Effector CD4-positive, alpha-beta T cell (primary cell): ENCODE measurements around the gene GREB1.

Experiments used
- DNase-seq: peaks from one replicate; pipeline ENCODE4 v3.0.0-alpha.2; 2020

GREB1 gene

DNA sequence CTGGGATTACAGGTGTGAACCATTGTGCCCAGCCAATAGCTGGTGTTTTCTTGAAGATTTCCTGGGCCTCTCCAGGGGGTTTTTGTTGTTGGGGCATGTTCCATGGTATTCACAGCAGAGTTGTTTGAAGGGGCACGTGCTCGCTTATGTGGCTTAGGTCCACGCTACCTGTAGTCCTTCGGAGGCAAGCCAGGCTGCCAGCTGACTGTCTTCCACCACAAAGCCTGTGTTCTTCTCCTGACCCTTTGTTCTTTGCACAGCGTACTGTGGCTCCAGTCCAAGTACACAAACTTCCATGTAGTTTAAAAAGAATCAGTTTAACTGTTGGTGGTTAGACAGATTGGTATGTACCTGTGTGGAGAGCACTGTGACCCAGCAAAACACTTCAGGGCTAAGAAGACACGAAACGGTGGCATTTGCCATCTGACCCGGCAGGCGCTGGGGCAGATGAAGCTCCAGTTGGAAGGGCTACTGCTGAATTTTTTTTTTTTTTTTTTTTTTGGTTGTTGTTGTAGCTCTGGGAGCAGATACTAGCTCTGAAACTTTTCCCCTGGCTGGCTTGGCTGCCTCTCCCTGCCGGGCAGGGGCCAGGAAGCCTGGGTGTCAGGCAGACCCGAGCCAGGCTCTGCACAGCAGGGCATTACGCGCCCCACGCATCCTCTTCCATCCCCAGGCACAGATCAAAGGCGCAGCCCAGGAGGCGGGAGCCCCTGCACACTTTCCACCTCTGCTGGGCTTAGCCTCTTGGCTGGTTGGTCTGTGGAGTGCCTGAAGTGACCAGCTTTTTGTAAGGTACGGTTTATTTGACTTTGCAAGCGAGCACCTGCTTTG lies 5.7 kb downstream of the GREB1 start:
- no peak for DNase-seq

DNA sequence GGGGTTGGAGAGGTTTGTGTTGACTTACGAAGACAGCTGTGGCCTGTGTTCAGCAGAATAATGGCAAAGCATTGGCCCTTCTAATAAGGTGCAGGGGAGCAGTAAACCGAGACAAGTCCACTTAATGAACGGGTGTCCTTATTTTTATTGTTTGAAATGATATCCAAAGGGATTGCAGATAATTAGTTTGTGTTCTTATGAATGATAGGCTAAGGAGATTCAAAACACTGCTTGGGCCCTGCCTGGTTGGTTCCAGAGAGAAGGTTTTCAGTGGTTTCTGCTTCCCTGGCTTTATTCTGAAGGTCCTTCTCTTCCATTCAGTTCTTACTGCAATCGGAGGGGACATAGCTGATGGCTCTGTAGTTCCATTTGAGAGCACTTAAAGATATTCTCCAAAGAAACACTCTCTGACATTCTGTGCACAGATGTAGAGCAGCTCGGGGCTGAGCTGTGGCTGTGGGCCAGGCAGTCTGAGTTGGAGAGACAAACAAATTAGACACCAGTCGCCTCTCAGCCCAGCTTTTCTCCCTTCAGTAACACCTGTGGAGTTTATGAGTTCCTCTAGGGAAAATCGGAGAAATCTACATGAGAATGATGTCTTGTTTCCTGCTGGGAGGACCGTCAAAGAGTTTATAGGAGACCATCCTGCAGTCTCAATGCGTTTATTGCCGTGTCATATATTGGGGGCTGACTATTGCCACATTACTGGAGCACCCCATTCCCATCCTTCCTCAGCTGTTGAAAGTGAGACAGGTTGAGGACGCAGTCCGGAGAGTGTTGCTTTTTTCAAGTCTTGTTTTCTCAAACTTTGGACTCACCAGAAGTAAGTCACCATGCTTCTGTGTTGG lies 6.5 kb downstream of the GREB1 start:
- no peak for DNase-seq

DNA sequence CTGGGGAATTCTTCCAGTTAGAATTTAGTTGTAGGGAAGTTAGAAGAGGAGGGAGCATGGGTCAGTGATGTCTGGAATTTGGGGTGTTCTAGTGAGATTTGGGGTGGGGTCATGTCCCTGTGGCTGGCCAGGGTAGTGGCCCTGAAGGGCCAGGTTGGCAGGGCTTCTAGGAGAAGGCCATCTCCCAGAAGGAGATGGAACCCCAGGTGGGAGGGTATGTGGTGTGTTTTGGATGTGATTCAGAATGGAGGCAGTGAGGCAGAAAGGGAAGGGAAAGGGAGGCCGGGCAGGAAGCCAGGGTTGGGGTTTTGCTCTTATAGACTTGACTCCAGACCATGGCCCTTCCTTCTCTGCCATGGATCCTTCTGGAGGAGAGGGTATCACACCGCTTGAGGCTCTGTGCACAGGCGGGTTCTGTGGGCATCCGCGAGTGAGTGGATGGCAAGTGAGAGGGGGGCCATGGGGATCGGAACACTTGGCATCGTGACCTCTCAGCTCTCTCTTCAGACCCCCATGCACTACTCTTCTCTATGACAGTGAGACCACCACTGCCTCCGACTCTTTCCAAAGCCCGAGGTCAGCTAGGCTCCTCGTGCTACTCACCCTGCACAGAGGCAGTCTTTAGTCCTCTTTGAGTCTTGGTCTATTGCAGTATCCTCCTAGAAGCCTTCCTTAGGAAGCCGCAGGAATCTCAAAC lies 7.3 kb downstream of the GREB1 start:
- DNase-seq: no peak

DNA sequence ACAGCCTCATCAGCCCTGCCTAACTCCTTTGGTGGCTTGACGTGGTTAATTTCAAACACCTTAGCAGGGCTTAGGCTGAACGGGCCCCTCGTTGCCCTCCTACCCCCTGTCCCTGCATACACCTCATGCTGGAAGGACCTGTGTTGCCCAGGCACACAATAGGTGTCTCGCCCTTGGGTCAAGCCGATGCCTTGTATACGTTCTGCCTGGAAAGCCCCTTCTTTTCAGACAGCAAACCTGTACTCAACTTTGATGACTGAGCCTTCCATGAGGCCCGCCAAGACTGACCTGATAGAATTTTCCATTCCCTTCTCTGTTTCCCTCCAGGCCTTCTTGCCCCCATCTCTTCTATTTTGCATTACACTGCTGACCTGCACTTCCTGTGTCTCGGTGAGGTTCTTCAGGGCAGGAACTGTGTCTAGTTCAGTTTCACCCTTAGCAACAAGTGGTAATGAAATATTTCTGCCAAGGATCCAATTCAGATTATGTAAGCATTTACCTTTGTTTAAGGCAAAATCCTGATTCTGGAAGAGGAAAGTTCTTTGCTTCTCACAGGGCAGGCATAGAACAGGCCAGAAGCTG lies 7.9 kb downstream of the GREB1 start:
- no peak for DNase-seq

DNA sequence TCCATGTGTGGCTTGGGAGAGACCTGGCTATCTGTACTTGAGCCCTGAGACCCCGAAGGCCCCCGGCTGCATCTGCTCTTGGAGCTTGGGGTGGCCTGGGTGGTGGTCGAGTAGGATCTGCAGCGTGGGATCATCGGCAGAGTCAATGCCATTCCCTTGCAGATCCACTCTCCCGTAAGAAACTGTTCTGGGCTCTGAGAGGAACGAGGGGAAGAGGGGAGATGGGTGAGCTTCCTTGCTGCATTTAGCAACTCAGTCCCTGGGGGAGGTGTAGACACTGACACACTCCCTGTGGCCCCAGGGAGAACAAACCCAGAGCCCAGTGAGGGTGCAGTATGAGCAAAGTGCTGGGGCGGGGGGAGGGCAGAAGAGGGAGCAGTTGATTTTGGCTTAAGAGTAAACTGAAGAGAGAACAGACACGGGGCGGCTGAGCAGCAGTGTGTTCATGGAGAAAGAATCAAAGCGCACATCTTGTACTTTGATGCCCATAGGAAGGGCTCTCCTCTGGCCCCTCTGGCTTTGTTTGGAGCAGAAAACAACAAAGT lies 8.5 kb downstream of the GREB1 start:
- no peak for DNase-seq

DNA sequence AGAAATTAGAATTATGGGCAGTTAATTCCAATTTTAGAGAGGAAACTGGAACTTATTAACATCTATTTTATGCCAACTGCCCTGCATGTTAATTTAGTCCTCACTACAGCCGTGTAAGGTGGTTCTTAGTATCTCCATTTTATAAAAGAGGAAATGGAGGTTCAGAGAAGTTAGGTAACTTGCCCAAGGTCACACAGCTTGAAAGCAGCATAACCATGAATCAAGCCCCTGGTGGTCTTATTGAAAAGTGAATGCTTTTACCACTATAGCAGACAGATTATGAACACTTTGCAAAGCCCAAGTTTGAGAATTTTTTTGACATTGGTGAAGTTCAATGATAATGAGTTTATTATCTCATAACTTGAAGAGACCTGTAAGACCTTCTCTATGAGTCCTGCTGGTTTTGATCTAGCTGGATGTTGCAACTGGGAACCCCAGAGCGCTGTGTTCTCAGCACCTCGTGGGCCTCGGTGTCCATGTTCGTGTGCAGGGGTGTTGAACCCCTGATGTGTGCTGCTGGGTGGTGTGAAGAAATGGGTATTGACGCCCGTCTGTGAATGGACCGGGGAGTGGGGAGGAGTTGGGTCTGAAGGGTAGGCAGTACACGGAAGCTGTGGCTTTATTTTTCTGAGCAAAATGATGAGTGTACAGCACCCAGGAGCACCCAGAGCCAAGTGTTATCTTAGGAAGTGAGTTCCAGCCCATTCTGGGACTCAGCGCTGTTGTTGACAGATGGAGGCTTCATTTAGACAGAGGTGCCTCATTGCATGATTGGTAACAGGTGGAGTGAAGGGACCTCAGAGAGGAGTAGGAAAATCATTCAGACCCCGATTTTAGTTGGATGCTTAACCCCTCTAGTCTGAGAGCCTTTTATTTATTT lies 9.7 kb downstream of the GREB1 start:
- DNase-seq: no peak

DNA sequence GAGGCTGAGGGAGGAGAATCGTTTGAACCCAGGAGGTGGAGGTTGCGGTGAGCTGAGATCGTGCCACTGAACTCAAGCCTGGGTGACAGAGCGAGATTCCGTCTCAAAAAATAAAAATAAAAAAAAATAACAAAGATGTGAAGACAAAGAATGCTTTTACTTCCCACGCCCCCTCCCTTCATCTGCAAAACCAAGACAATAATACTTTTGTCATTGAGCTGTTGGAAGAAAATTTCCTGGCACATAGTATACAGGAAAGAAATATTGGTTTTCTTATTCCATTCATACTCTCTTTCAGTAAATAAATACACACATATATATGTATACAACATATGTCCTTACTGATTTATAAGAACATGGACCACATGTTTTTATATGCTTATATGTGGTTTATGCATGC lies 12.2 kb downstream of the GREB1 start:
- no peak for DNase-seq

DNA sequence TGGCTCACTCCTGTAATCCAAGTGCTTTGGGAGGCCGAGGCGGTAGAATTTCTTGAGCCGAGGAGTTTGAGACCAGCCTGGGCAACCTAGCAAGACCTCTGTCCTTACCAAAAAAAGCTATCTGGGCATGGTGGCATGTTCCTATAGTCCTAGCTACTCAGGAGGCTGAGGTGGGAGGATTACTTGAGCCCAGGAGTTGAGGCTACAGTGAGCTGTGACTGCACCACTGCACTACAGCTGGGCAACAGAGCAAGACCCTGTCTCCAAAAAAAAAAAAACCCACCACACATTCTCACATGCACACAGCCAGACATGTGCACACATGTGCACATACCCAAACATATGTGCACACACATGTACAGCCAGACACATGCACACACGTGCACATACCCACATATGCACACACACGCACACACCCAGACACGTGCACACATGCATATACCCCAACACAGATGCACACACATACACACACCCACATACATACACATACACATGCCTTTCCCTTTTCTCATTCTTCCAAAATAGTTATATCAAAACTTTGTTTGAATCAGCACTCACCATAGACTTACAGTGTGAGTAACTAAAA lies 14.2 kb downstream of the GREB1 start:
- DNase-seq: no peak

DNA sequence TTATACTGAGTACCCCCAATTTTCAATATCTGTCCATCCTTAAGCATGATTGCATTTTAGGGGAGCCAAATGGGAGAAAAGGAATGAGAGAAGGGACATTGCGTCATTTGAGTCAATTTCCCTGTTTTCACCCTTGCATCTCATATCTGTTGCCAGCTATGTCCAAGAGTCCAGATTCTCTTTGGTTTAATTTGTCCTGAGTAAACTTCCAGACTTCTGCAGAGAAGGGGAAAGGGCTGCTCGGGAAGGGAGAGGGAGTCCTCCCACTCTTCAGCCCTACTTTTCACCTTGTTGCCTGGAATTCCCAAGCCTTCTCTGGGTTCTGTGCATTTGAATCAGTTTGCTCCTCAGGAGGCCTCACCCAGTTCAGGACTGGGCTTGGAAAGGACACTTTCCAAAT lies 16.5 kb downstream of the GREB1 start:
- DNase-seq: no peak

DNA sequence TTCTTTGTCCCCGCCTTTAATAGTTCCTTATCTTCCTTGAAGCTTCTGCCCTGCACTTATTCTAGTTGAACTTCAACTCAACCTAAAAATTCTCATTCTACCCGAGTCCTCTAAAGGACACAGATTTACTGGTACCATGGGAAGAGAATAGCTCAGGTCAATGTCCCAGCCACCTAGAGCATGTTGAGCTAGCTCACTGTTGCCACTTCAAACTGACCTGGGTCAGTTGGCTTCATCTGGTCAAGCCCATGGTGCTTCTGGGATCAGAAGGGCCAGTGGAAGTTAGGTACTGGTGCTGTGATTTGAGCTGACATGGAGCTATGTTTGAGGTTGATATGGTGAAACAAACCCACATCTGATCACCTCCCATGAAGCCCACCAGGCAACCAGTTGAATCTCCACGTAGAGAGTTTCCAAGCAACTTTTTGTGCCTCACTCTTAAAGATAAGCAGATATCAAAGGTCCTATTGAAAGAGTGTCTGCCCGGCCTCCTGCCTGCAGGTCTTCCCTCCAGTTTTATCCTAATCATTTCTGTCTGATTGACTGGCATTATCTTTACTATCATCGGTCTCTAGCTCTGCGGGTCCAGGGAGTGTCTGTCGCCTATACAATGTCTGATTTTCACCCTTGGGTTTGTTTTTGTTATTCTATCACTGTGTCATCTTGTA lies 17.2 kb downstream of the GREB1 start:
- DNase-seq: no peak

DNA sequence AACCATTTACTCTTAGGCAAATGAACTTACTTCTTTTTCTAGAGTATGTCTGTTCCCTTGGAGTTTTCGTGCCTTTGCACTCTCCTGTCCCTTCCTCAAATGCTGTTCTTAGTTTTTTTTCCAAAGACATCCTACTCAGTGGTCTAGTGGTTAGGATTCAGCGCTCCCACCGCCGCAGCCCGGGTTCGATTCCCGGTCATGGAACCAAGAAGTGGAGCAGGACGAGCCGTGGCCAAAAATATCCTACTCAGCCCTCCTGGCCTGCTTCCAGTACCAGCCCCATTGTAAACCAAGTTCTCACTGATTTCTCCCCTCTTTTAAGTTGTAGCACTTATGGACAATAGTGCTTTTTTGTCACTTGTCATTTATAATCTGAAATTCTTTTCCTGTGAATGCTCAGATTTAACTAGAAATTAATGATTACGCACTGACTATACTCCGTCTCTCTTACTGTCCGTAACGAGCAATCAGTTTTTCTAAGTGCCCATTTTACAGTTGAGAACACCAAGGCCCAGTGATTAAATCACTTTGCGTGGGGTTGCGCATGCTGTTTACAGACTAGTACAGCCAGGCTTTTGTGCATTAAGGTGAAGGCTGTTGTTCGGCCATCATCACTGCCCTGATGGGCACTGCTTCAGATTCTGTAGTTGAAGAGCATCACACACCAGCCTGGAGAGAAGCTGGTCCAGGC lies 17.9 kb downstream of the GREB1 start:
- no peak for DNase-seq

DNA sequence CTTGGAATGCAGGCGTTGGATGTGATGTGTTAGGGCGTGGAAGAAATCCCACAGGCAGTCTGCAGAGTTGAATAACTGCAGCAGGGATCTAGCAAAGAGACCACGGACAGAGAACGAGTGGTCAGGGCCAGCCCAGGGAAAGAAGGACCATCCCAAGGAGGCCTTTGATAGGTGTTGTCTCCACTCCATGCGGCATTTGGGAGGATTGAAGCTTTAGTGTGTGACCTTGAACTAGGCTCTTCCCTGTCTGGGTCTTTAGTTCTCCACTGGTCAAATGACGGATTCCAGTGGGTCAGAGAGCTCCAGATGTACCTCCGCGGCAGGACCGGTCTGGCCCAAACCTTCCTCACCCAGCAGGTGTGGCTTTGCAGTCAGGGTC lies 18.4 kb downstream of the GREB1 start:
- DNase-seq: no peak

DNA sequence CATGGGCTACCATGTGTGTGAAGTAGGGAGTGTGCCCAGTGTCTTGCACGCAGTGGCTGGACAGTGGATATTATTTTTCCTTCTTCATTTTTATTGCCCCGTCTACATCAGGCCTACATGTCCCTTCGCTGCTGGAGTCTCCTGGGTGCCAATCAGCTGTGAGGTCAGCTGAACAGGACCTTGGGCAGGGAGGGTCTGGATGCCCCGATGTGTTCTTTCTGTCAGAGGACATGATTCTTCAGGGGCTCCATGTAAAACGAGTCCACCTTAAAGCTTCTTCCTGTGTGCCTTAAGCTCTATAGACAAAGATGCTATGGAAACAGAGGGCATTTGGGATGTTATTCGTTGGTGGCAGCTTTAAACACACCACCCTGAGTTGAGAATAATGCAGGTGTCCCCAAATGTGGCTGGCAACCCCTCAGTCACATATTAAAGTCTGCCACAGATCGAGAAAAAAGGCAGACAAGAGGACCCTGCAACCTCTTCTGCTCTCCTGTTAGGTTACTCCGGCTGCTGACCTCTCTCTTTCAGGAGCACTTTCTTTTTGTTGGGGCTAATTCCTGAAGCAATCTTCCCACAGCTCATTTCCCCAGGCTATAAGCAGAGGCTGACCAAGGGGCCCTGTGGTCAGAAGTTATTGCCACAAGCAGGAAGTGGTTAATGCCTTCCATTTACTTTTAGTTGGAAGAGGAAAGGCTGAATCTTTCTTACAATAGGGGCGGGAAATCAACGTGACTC lies 20.0 kb downstream of the GREB1 start:
- no peak for DNase-seq

DNA sequence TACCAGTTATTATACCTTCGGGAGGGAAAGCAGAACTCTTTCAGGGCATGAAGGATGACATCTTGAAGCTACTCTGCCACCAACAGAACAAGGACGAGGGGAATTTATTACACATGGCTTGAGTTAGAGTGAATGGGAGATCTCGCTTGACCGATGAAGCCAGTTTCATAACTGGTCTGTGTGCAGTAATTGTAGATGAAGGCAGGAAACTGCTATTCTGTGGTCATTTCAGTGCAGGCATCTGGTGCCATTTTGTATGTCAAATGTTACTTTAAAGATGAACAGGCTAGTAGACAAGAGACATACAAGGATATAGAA lies 20.5 kb downstream of the GREB1 start:
- no peak for DNase-seq

DNA sequence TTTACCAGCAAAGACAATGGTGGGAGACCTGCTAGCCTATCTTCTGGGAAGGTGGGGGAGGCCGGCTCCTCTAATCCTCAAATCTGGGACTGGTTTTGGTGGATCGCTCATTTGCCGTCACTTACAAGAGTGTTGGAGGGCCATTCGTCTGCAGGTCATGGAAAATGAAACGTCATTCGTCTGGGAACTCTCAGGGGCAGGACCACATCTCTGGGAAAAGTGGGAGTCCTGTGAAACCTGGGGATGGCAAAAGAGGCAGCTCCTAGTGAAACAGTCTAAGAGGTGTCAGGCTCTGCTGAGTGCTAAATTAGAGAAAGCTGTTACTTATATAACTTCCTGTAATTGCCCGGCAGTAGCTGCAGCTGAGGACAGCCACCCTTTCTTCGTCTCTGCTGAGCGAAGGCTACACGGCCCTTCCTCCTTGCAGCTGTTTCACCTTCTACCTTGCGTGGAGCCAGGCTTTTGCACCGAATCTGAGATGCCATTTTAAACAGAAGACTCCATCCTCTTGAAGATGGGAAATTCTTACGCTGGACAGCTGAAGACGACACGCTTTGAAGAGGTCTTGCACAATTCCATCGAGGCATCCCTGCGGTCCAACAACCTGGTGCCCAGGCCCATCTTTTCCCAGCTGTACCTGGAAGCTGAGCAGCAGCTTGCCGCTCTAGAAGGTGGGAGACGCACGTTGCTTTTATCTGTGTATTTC lies 22.4 kb downstream of the GREB1 start:
- DNase-seq: no peak

DNA sequence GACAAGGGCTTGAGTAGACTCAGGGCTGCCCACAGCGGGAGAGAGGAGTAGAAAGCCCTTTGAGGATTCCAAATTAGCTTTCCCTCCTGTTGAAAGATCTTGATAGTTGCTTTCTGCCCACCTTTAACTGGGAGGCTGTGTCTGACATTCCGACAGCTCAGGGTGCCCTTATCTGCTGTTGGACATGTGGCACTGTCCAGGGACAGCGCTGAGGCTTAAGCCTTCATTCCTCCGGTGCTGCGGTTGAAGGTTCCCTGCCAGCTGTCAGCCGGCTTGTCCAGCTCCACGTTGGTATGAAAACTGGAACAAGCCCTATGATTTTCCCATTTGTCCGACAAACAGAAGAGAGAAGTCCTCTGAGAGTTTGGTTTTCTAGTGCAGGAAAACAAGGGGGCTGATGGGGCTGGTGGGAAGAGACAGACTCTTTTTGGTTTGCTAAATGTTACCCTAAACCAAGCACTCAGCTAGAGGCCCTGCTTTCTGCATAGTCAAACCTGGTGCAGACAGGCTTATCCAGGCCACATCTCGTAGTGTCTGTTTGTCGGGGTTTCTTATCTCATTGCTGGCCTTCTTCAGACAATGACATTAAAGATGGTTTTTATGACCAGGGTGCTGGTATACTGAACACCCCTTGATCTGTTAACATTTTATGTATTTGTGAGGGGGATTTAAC lies 24.5 kb downstream of the GREB1 start:
- no peak for DNase-seq

DNA sequence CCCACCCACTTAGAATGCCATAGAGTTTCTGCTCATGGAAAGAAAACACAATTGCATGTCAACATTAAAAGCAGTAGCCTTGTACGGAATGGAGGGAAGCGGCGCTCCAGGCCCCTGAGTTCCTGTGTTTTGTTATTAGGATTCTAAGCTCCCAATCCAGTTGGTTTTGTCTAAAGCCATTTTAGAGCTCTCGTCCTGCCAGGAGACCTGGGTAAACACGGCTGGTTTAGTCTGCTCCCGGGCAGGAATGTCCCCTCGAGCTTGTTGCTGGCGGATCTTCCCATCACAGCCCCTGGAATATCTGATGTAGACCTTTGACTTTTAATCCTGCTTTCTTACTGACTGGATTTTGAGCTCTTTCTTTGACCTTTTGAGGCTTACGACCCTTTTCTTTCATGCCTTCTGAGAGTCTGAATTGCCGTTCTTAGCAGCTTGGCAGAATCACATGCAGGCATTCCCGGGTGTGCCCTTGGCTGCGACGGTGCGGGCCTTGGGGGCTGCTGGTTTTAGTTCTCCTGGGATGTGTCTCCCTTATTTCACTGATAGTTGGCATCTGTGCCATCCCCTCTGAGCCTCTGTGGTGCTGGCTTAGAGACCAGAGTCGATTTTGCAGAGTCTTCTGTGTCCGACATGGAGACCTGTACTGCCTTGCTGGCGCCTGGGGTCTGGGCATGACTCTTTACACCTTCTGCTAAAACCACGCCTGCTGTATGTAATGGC lies 25.4 kb downstream of the GREB1 start:
- no peak for DNase-seq

DNA sequence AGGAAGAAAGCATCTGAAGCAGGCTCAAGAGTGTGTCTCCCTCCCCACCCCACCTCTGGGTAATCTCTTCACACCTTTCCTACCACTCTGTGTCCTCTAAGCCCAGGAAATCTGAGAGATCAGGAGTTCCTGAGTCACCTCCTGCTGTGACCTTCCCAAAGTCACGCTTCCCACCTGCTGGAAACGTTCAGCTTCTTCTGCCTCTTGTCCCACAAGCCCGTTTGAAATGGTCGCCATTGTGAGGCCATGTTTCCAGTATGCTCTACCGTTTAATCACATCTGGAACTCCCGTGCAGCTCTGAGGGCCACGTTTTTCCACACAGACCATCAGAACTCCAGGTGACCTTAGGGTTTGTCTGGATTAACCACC lies 25.9 kb downstream of the GREB1 start:
- DNase-seq: no peak
